Measurements from ENCODE around the gene AKAP6. TPM values are rescaled to one million over a fixed set of nuclear protein-coding genes. Genes with fewer than 3 reads are reported as not detected.

The AKAP6 gene
- total RNA-seq, 6 experiments from 2014 or later, result 1.7 to 9.6 (median 4.3) TPM

DNA sequence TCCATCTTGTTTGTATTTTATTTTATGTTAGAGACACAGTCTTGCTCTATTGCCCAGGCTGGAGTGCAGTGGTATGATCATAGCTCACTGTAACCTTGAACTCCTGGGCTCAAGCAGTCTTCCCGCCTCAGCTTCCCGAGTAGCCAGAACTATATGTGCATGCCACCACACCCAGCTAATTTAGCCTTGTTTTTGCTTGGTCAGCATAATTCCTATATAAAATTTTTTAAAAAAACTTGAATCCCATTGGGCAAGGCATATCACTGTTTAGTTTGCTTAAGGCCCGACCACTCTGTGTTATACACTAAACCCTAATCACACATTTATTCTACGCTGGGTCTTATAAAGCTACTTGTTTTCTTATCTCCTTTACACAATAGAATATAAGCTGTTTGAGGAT, 266.4 kb downstream of the AKAP6 start:
- WGBS (ENCODE audit: insufficient coverage, low coverage, low lambda C conversion rate, missing lambda C conversion rate), result 90% methylated on average over 4 of the region's 4 CpGs
- intact Hi-C loops (cut with DNase I), result no loop called here

DNA sequence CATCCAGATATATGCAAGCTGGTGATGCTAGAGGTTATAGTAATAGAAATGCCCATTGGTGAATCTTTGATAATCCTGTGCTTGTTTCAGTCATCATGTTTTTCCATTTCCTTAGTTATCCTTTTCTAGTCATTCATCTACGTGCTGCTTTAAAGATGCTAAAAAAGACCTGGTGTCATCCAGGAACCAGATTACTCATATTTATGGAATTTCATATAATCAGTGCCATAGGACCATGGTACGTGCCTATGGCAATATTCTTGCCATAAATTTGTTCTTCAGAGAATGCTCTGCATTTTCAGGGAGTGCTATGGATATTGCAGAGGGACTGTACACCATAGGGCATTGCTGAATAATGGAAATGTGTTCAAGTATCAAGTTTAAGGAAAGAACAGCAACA, 267.3 kb downstream of the AKAP6 start:
- H3K27ac ChIP-seq, result no peak overlapping the region
- no peaks in the 10 kb centered on the region for H3K4me1 ChIP-seq
- ATAC-seq (no peak), DNase-seq (no peak)
- 83% methylated on average over 2 of the region's 2 CpGs for WGBS (ENCODE audit: insufficient coverage, low coverage, low lambda C conversion rate, missing lambda C conversion rate)
- TF ChIP-seq, protein P1, sequence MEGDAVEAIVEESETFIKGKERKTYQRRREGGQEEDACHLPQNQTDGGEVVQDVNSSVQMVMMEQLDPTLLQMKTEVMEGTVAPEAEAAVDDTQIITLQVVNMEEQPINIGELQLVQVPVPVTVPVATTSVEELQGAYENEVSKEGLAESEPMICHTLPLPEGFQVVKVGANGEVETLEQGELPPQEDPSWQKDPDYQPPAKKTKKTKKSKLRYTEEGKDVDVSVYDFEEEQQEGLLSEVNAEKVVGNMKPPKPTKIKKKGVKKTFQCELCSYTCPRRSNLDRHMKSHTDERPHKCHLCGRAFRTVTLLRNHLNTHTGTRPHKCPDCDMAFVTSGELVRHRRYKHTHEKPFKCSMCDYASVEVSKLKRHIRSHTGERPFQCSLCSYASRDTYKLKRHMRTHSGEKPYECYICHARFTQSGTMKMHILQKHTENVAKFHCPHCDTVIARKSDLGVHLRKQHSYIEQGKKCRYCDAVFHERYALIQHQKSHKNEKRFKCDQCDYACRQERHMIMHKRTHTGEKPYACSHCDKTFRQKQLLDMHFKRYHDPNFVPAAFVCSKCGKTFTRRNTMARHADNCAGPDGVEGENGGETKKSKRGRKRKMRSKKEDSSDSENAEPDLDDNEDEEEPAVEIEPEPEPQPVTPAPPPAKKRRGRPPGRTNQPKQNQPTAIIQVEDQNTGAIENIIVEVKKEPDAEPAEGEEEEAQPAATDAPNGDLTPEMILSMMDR (IDR thresholded peaks at IDR 0.05), result no peak
- TF ChIP-seq POLR2A (IDR thresholded peaks at IDR 0.05), result no peak
- no peaks in the 10 kb centered on the region for H3K36me3 ChIP-seq
- no peaks in the 10 kb centered on the region for H3K27me3 ChIP-seq
- intact Hi-C loops (cut with DNase I), result no loop called here
- no peak overlapping the region for H3K4me3 ChIP-seq
- H3K9me3 ChIP-seq, result no peaks in the 10 kb centered on the region

More for the DNA sequence above, 266.4 kb downstream of the AKAP6 start:
- no peak for DNase-seq
- TF ChIP-seq, protein P1 (IDR thresholded peaks at IDR 0.05), result no peak
- no peak for TF ChIP-seq POLR2A (IDR thresholded peaks at IDR 0.05)
- no peak overlapping the region for H3K27ac ChIP-seq
- no peaks in the 10 kb centered on the region for H3K9me3 ChIP-seq
- H3K4me3 ChIP-seq, result no peak overlapping the region
- ATAC-seq, result no peak
- H3K36me3 ChIP-seq, result no peaks in the 10 kb centered on the region
- H3K27me3 ChIP-seq, result no peaks in the 10 kb centered on the region
- no peaks in the 10 kb centered on the region for H3K4me1 ChIP-seq

DNA sequence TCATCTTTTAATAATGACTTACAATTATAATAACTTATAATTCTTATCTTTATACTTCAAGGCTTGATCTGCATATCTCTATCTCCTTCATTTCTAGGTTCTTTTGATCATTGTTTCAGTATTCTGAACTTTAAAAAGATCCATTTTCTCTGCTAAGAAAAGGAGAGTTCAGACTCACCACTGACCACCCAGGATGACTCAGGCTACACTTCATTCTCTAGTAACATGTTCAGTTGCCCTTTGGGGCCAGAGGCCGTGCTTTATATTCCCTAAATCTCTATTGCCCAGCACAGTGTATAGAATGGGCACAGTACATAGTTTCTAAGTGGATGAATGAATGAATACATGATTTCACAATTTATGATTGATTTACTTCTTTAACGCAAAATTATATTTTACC, 268.7 kb downstream of the AKAP6 start:
- Histone ChIP-seq H3K27ac (no peak overlapping the region), H3K9me3 (no peaks in the 10 kb centered on the region), H3K4me1 (no peaks in the 10 kb centered on the region), H3K36me3 (no peaks in the 10 kb centered on the region), H3K27me3 (no peaks in the 10 kb centered on the region), H3K4me3 (no peak overlapping the region)
- intact Hi-C loops (cut with DNase I), result no loop called here
- ATAC-seq (no peak), DNase-seq (no peak)
- WGBS (ENCODE audit: insufficient coverage, low coverage, low lambda C conversion rate, missing lambda C conversion rate), result 80% methylated on average over 2 of the region's 2 CpGs
- TF ChIP-seq, protein P1 (IDR thresholded peaks at IDR 0.05), result no peak
- no peak for TF ChIP-seq POLR2A (IDR thresholded peaks at IDR 0.05)

DNA sequence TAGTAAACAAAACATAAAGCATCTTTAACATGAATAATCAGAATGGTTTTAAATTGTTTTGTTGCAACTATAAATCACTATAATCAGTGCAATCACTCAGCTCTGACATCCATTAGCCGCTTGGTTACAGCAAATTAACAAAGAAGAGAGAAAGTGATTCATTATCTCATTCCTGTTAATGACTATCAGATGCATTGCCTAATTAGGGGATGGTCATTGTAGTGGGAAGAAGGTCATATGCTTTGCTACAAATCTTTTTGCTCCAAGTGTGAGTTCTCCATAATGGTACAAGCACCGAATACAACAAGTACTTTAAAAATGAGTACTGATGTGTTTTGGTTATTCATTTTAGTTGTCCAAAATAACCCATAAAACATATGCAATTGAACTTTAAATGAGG, 272.0 kb downstream of the AKAP6 start:
- WGBS (ENCODE audit: insufficient coverage, low coverage, low lambda C conversion rate, missing lambda C conversion rate), result 82% methylated on average over 2 of the region's 2 CpGs
- Histone ChIP-seq H3K4me1 (no peaks in the 10 kb centered on the region), H3K4me3 (no peak overlapping the region), H3K9me3 (no peaks in the 10 kb centered on the region), H3K36me3 (no peaks in the 10 kb centered on the region), H3K27me3 (no peaks in the 10 kb centered on the region), H3K27ac (no peak overlapping the region)
- intact Hi-C loops (cut with DNase I), result no loop called here
- DNase-seq (no peak), ATAC-seq (no peak)
- TF ChIP-seq POLR2A (IDR thresholded peaks at IDR 0.05), result no peak
- TF ChIP-seq, protein P1 (IDR thresholded peaks at IDR 0.05), result no peak

DNA sequence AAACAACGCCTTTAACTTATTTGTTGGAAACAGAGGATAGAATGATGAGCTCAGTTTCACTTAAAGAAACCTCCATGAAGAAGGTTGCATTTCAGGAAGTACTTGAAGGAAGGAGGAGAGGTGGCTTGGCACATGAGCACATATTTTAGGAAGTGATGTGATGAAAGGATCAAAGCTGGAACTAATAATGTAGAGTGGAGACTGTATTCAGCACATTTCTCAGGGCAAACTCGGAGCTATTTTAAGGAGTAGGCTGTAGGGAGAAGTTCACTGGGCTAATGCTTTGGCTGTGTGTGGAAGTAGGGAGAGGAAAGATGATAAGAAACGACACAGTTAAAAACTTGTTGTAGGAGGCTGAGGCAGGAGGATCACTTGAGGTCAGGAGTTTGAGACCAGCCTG, 272.8 kb downstream of the AKAP6 start:
- Histone ChIP-seq H3K4me3 (no peak overlapping the region), H3K27ac (no peak overlapping the region), H3K36me3 (no peaks in the 10 kb centered on the region), H3K4me1 (no peaks in the 10 kb centered on the region), H3K9me3 (no peaks in the 10 kb centered on the region), H3K27me3 (no peaks in the 10 kb centered on the region)
- WGBS (ENCODE audit: insufficient coverage, low coverage, low lambda C conversion rate, missing lambda C conversion rate), result 52% methylated on average over 3 of the region's 3 CpGs
- DNase-seq, result no peak
- no peak for TF ChIP-seq POLR2A (IDR thresholded peaks at IDR 0.05)
- TF ChIP-seq, protein P1 (IDR thresholded peaks at IDR 0.05), result no peak
- no peak for ATAC-seq
- intact Hi-C loops (cut with DNase I), result no loop called here

Data from right lobe of liver (tissue), 6 donors.